Fibroblast of skin of scalp (primary cell): ENCODE data around the gene GRIA1.
"Not testable (repeated sequence)": the region's sequence is repeated elsewhere in the genome, so short reads cannot be mapped to it uniquely, and the experiment has no call there.

ENCODE experiments used
- DNase-seq: peaks from one replicate; pipeline ENCODE4 v3.0.0-alpha.2; 2013

GRIA1 gene

DNA sequence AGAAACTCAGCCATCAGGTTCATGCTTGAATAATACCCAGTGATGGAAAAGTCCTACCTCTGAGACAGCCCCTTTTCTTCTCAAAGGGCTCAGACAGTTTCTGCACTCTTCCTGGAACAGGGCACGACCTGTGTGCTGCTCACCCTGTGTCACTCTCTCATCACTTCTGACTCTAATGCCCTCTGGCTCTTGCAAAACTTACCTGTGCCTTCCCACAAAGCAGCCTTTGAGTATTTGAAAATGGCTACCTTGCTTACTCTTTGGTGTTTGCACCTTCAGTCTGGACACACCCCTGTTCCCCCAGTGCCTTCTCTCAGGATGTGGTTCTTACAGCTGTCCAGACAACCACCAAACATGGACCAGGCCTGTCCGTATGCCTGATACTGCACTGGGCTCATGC lies 171.4 kb downstream of the GRIA1 start:
- no peak for DNase-seq

DNA sequence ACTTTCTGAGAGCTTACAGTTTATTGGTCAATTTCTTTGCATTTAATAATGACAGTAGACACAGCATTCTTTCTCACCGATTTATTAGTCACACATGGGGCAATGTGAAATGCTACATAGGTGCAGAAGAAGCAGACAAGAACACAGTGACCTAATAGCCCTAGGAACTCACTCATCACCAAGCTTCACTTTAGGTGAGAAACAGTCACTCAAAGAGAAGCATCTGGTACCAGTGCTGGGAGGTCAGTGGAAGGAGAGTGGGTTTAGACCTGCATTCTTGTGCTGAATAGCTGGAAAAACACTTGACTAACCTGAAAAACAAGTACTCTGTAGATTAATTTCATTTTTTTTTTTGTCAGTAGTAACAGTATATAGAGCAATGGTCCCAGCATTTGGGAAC lies 179.6 kb downstream of the GRIA1 start:
- DNase-seq = no peak

DNA sequence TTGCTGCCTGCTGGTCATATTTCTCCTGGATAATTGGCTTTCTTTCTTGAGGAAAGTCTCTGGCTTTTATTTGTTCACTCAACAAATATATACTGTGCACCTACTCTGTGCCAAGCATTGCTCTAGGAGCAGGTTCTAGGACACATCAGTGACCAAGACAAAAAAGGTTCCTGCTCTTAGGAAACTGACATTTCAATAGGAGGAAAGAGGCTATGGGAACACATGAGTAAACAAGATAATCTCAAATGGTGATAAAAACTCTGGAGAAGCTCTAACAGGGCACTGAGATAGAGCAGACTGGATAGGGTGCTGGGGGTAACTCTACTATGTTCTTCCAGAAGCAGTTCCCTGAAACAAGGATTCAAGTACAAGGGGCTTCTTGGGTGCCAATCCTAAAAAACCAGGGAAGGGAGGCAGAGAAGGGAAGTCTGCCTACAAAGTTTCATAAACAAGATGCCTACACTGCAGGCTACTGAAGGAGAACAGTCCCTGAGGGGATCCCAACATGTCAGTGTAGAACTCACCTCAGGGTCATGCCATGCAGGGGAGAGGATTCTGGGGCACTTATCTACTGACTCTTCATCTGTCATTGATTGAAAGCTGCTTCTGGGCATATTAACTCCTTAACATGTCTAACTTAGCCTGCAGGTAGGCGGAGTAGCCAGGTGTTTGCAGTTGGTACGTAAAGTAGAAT lies 181.3 kb downstream of the GRIA1 start:
- no peak for DNase-seq

DNA sequence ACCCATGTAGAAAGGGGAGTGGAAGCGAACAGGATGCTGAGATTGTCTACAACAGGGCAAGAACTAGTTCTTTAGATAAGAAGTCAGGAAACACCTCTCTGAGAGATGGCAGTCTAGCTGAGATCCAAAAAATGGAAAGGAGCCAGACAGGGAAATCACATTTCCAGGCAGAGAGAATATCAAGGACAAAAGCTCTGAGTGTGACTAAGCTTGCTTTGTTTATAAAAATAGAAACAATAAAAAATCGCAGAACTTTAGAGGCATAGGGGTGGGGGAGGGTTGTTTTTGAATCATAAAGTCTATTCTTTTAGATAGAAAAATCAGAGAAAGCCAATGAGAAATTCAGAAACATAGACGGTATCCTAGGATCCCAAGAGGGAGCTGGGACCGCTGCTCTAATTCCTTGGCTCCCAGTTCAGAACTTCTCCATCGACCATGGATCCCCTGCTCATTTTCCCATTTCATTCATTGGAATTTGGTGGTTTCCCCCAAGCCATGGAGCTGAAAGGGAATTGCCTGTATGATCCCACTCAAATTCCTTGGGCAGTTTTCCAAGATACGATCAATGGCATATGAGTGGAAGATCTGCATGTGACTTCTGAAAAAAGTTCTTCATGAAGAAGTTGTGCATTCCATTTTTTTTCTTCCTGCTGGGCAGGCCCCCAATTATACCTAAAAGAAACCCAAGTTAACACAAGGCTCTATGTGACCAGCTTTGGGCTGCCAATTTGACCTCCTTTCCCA lies 182.0 kb downstream of the GRIA1 start:
- peak; percentile 62 for DNase-seq

DNA sequence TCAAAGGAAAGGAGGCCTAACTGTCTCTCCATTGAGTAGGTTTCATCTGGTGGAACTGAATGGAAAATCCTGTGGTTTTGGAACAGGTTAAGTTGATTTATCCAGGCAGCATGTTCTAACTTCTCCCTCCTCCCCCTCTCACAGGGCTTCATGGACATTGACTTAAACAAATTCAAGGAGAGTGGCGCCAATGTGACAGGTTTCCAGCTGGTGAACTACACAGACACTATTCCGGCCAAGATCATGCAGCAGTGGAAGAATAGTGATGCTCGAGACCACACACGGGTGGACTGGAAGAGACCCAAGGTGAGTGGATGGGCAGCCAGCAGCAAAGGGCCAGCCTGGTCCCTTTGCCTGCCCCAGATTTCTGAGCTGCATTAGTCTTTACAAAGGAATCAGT lies 183.9 kb downstream of the GRIA1 start:
- DNase-seq = no peak

DNA sequence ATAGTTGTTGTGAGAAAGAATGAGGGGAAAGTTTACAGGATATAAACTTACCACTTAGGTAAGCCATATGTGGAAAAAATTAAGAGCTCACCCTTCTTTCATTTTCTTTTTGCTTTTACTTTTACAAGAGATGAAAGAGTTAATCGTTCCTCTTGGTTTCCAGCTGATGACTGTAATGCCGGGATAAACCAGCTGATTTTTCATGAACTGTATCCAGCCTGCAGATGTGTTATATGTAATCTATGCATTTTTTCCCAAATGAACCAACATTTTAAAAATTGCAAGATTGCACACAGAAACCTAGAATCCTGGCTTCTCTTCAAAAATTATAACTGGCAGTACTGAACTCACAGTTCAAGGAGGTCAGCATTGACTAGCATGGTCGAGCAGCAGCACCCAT lies 185.9 kb downstream of the GRIA1 start:
- DNase-seq = no peak

DNA sequence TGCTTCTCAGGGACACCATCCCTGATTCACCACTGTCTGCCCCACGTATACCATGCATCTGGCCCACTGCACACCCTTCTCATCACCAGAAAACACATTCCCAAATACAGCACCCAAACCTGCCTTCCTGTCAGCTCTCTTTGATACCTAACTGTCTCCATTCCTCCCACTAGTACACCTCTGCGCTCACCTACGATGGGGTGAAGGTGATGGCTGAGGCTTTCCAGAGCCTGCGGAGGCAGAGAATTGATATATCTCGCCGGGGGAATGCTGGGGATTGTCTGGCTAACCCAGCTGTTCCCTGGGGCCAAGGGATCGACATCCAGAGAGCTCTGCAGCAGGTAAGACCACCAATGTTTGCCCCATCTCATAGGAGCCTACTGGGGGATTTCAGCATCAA lies 186.4 kb downstream of the GRIA1 start:
- DNase-seq = no peak

DNA sequence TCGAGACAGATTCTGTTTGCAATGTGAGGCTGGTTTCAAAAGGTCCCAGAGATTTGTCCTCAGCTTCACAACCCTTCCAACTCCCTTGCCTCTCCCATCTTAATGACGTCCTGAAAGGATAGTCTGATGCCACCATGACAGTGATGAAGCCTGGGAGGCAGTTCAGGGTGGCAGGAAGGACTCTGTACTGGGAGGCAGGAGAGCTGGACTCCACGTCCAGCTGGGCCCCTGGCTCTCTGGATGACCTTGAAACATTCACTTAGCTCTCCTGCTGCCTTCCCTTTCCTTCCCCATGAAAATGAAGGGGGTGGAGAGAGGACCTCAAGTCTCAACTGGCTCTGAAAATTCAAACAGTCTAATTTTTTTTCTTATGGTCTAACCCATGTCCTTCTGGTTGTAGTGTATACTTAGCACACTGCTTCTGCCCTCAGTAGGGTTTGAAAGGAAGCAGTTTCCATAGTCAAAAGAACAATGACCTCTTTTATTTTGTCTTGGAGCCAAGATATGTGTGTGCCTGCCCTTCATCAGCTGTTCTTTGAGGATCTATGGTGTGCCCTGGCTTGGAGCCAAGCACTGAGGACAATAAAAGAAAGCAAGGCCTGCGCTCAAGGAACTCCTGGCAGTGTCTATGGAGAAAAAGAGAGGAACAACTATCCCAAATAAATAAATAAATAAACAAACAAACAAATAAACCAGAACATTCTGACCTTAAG lies 188.3 kb downstream of the GRIA1 start:
- DNase-seq = no peak

DNA sequence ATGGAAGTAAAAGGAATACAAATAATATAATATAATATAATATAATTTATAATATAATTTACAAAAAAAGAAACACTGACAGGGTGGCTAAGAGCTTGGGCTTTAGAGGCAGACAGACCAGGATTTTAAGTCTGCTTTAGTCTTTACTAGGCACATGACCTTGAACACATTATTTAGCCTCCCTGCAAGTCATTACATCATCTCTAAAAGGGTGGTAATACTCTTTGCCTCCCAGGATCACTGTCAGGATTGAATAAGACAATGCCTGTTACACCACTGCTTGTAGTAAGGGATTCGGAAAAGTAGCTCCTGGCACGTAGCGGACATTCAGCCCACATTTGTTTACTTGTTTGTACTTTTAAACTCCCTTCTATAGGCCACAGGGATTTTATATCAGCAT lies 199.8 kb downstream of the GRIA1 start:
- DNase-seq = no peak

DNA sequence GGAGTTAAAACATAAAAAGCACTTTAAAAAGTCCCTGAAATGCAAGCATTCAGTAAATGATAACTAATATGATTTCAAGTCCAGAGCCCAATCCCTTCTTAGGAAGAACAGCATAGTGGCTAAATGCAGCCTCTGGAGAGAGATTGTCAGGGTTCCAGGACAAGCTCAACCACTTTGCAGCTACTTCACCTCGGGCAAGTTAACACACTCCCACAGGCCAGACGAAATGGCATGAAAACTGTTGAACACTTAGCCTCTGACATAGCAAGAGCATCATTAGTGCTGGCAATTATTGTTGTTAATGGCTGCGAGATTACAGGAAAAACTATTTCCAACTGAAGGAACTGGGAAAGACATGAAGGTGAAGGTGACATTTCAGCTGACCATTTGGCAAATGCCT lies 205.8 kb downstream of the GRIA1 start:
- DNase-seq = no peak

DNA sequence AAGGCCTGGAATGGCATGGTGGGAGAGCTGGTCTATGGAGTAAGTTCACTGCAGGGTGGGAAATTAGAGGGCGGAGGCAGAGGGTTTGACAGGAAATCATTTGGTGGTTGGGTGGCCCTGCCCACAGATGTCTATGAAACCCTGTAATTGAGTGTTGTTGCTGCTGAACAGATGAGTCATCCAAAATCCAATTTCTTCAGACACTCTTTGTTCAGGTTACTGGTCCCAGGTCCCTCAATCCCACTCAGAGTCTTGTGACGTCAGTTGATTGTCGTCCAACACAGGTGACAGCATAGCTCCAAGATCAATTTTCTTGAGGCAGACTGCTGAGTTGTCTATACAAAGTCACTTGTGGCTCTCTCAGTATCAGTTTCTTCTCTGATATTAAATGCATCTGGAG lies 208.6 kb downstream of the GRIA1 start:
- DNase-seq = no peak

DNA sequence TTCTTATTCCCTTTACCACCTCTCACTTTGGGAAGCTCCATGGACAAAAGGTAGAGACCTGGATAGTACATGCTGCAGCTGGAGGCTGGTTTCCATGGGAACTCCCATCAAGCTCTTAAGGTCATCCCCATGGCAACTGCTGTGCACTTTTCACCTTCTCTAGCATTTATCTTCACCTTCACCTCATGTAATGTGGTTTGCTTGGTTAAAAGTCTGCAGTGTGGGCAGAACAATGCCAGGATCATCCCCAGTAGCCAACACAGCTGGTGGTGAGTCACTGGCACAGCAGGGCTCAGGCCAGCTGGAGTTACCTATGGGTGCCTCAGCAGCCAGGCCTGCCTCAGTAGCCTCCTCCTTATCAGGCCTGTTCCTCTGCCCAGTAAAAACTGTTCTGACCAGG lies 210.5 kb downstream of the GRIA1 start:
- no peak for DNase-seq

DNA sequence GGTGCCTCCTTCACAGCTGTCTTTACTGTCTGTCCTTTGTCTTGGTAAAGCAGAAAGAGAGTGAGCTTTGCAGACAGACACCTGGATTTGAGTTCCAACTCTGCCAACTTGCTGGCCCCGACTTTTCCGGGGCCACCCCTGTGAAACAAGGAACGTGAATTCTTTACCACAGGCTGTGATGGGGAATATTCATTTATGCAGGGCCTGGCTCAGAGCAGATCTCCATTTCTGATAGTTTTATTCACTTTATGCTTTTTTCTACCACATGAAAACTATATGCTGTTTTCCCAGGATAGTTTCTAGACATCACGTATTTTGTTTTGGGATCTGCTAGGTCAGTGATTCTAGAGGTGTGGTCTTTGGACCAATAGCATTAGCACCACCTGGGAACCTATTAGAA lies 211.8 kb downstream of the GRIA1 start:
- DNase-seq = no peak

DNA sequence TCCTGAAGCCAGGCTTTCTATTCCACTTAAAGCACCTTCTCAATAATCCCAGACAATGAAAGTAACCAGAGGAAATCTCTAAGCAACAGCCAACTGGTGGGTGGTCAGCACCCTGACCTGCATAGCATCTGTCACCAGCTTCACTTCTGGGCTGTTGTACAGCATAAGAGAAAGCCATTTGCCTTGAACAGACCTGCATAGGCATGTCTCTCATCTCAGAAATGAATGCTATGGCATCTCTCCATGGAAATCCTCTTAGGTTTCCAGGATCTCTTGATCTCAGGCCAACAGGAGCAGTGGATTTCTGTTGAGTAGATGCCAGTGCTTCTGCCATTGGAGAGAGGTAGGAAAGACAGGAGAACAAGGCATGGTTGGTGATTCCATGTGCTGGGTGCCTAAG lies 213.6 kb downstream of the GRIA1 start:
- DNase-seq = no peak

DNA sequence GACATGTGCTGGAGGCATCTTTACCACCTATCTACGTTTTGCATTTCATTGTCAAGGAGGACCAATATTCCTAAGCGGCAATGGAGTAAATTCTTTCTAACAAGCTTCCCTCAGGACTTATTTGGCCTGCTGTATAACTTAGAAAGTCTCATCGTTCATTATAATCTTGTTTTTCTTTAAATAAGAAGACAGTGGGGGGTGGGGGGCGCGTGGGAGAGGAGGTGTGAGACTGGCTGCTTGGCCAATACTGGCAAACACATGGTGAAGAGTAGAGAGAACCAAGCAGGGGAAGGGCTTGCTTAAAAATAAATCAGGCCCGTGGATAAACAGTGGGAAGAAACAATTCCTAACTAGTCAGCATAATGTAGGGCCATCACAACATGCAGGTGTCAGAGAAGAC lies 217.2 kb downstream of the GRIA1 start:
- DNase-seq = no peak

DNA sequence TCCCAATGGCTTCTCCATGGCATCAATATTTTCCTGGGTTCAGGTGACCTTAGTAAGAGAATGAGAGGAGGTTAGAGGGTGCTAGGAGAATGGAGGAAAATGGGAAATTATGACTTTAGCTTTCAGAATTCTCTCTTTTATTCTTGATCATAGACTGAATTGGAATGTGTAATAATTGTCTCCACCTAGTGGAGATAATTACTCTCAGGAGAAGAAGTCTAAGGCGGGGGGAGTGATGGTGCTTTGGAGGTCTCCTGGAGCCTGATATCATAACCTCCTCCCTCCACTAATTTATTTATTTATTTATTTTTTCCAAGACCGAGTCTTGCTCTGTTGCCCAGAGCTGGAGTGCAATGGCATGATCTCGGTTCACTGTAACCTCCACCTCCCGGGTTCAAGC lies 221.3 kb downstream of the GRIA1 start:
- peak; percentile 4 for DNase-seq

DNA sequence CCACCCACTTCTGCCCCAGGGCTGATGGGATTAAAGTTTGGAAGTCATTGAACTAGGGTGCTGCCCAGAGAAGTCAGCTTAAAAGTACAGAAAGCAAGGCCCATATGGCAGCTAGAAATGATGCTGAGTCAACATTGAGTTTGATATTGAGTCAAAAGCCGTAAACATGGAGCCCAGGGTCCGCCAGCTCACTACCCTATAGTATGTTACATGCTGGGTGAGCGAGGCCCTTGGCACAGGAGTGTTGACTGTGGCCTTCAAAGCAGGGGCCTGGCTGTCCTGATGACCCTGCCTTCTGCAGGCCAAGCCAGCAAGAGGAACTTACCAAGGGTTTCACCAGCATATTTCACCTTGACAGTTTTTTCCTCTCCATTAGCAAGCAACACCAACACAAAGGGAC lies 222.5 kb downstream of the GRIA1 start:
- no peak for DNase-seq

DNA sequence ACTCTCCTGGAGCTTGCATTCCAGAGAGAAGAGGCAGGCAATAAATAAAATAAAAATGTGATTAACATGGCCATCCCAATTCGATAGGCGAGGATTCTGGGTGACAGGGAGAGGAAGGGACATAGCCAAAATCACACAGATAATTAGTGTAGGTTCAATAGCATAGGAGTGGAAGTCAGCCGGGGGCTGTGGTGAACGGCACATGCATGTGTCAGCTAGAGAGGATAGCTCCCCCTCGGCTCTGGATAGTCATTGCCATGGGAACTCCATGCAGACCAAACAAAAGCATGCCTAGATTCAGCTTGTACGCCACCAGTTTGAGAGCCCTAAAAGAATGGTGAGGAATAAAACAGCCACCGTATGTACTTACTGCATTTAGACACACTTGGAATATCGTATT lies 223.5 kb downstream of the GRIA1 start:
- no peak for DNase-seq

DNA sequence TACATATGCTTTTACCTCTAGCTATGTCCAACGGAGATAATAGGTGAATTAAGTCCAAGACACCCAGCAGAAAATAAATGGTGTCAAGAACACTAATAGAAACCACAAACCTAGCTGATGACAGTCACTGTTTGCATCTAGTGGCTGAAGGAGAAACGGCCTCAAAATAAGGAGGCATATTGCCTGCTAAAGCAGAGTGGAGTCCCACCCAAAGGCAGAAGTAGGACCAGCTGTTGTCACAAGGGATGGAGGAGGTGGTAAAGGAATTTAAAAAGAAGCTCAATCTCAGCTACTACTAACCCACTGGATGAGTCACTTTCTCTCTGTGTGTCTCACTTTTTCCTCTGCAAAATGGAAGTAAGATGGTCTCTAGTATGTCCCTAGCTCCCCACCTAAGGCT lies 224.3 kb downstream of the GRIA1 start:
- peak; percentile 35 for DNase-seq

DNA sequence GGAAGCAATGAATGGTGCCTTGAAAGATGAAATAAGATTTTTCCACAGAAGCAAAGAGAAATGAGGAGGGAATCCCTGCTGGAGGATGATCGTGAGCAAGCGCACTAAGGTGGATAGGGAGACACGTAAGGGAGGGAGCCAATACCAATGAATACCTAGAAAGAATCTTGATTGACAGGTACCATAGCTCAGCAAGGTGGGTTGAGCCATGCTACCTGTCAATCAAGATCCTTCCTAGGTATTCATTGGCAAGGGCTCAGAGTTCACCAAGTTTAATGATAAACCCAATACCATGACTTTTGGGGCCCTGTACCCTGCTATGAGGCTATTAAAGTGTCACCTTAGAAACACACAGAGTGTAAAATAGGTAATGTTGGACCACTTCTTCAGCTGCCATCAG lies 226.8 kb downstream of the GRIA1 start:
- DNase-seq = no peak

DNA sequence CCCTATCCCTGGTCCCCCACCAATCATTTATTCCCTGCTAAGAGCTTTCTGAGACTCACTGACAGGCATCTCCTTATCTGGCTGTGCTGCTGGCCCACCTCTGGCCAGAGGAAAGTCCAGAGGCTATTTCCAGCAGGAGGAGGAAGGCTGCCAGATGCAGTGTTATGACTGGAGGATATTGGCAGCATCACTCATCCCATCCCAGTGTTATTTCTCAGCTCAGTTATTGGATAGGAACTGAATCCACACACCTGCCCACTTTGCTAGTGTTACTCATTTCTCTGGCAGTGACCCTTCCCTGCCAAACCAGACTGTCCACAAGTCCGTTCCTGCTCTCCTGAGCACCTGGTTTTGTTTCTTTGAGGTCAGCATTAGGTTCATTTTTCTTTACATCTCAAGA lies 228.2 kb downstream of the GRIA1 start:
- no peak for DNase-seq

DNA sequence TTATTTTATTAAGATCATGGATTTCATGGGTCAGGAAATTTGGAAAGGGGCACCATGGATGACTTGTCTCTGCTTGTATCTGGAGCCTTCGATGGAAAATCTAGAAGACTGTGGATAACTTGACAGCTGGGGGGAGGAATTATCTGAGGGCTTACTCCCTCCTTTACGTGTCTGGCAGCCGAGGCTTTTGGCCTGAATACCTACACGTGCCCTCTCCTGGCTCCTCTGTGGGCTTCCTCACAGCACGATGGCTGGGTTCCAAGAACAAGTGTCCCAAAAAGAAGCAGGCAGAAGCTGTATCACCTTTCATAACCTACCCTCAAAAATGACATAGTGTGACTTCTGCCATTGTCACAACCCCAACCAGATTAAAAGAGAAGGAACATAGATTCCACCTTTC lies 228.9 kb downstream of the GRIA1 start:
- no peak for DNase-seq

DNA sequence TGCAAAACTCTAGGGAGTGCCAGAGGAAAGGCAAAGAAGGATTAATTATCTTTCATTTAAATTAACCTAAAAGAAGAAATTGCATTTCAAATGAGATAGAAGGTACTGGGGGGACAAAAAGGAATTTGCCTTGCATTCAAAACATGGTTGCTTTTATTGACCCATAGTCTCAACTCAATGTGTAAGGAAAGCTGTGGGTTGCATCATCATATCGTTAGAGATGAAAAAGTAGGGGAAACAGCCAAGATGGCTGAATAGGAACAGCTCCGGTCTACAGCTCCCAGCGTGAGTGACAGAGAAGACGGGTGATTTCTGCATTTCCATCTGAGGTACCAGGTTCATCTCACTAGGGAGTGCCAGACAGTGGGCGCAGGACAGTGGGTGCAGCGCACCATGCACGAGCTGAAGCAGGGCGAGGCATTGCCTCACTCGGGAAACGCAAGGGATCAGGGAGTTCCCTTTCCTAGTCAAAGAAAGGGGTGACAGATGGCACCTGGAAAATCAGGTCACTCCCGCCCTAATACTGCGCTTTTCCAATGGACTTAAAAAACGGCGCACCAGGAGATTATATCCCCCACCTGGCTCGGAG lies 232.6 kb downstream of the GRIA1 start:
- not testable (repeated sequence) for DNase-seq

DNA sequence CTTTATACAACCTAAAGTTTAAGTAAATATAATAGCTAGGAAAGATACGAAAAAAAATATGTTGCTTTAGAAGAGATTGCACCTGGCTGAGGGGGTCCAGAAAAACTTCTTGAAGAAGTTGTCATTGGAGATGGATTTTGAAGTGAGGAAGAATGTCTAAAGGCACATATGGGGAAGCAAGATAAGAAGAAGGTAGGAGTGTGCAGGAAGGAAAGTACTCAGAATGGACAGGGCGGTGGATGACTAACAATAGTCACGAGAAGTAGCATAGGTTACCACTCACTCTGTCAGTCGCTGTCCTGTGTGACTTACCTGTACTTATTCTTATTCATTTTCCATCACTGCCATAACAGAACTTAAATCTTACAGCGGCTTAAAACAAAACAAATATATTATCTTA lies 251.6 kb downstream of the GRIA1 start:
- DNase-seq = no peak
